K562 (cell line): ENCODE measurements around the gene TUBB1. TPM values are rescaled to one million over a fixed set of nuclear protein-coding genes. Genes with fewer than 3 reads are reported as not detected.
A peak's percentile ranks its signal among the peaks of the same experiment; 100 is the strongest.

Experiments used
- ATAC-seq: fragments of 200-7000 bp; cut with Tn5 transposase; 3 replicates; pipeline ENCODE4 v1.9.1; 2020; ENCODE audit warnings: moderate library complexity
- BruUV-seq: library from RNA; stranded (reverse); fragments of 400-500 nt; replicated peaks from 2 replicates; lab custom pipeline; 2021; lab: Mats Ljungman, UMichigan
- CTCF ChIA-PET: fragments of 300-600 bp; formaldehyde crosslinking; extraction: SDS; loops from one replicate; lab custom pipeline; 2021; ENCODE audit warnings: low intra/inter-chr PET ratio; lab: Yijun Ruan, JAX
- POLR2A ChIA-PET: fragments of 300-600, 350-650 bp; sonication (Branson Sonifier 250); formaldehyde crosslinking; extraction: SDS; loops from one replicate; lab custom pipeline; 2021; ENCODE audit warnings: antibody characterized with exemption, inconsistent platforms; lab: Yijun Ruan, JAX
- DNase-seq, 4 experiments: peaks; one replicate each; pipeline versions ENCODE4 v3.0.0 to v3.0.0-alpha.2; 2011 to 2018; ENCODE audit warnings: low spot score in 3 of 4, mixed read lengths in 3 of 4; ENCODE audit errors: extremely low read depth in 1 of 4
- FAIRE-seq: peaks from 2 replicates; lab custom pipeline; 2011; peaks lifted over from hg19 to GRCh38; lab: Jason Lieb, UNC
- H2AFZ ChIP-seq: 2 replicates; pipeline ENCODE4 v1.6.0; 2011; ENCODE audit warnings: low read depth, low read length, control low read depth, inconsistent platforms
- H3K27ac ChIP-seq: fragments of 200-600 bp; 3 replicates; pipeline ENCODE4 v1.8.0; 2011; ENCODE audit warnings: low read depth, mild to moderate bottlenecking, control low read depth, inconsistent platforms, low read length, moderate library complexity, mixed read lengths; ENCODE audit errors: extremely low read depth
- H3K27me3 ChIP-seq, 2 experiments: fragments of 300-600 bp in 1 of 2; 2 replicates in 1 of 2; 3 replicates in 1 of 2; pipeline versions ENCODE4 v1.6.0 to v1.8.0; 2011; ENCODE audit warnings: inconsistent platforms in 2 of 2, low read length in 2 of 2, mild to moderate bottlenecking in 1 of 2, mixed read lengths in 1 of 2, moderate library complexity in 1 of 2; ENCODE audit not compliant: control insufficient read depth in 2 of 2, insufficient read depth in 2 of 2
- H3K36me3 ChIP-seq: fragments of 300-600 bp; 3 replicates; pipeline ENCODE4 v1.8.0; 2011; ENCODE audit warnings: mild to moderate bottlenecking, low read length, inconsistent platforms; ENCODE audit not compliant: control insufficient read depth, insufficient read depth
- H3K4me1 ChIP-seq, 2 experiments: fragments of 200-600 bp in 1 of 2; replicated peaks in 1 of 2; 2 replicates in 1 of 2; 3 replicates in 1 of 2; pipeline versions ENCODE4 v1.5.1 to v1.8.0; 2011; ENCODE audit warnings: inconsistent platforms in 2 of 2, low read length in 2 of 2, mild to moderate bottlenecking in 1 of 2, mixed read lengths in 1 of 2, moderate library complexity in 1 of 2; ENCODE audit not compliant: control insufficient read depth in 2 of 2, insufficient read depth in 2 of 2
- H3K4me2 ChIP-seq: 2 replicates; pipeline ENCODE4 v1.6.1; 2011; ENCODE audit warnings: low read length, control low read depth, inconsistent platforms, mixed read lengths; ENCODE audit not compliant: insufficient read depth
- H3K4me3 ChIP-seq: fragments of 200-600 bp; sonication (generic), shearing (Covaris generic); 2 replicates; pipeline ENCODE4 v1.5.1; 2016; ENCODE audit warnings: control low read depth, inconsistent platforms
- H3K79me2 ChIP-seq: fragments of 200-600 bp; 3 replicates; pipeline ENCODE4 v1.8.0; 2011; ENCODE audit warnings: low read length, inconsistent platforms; ENCODE audit not compliant: control insufficient read depth, insufficient read depth
- H3K9ac ChIP-seq, 2 experiments: 2 replicates each; pipeline versions ENCODE4 v1.6.0 to v1.6.1; 2011; ENCODE audit warnings: low read depth in 2 of 2, low read length in 2 of 2, control low read depth in 1 of 2, inconsistent platforms in 1 of 2, mild to moderate bottlenecking in 1 of 2, mixed read lengths in 1 of 2; ENCODE audit not compliant: insufficient read depth in 1 of 2
- H3K9me1 ChIP-seq: one replicate; pipeline ENCODE4 v1.6.0; 2011; ENCODE audit warnings: inconsistent platforms, mild to moderate bottlenecking, low read length, moderate library complexity; ENCODE audit not compliant: control insufficient read depth, insufficient read depth
- H3K9me3 ChIP-seq: replicated peaks from 2 replicates; pipeline ENCODE4 v1.5.1; 2011; ENCODE audit warnings: low read depth, low read length, inconsistent platforms; ENCODE audit not compliant: control insufficient read depth, insufficient read depth
- H4K20me1 ChIP-seq: replicated peaks from 2 replicates; pipeline ENCODE4 v1.6.1; 2011; ENCODE audit warnings: low read length, inconsistent platforms, mixed read lengths; ENCODE audit not compliant: control insufficient read depth, insufficient read depth
- POLR2G ChIP-seq: fragments of 200-400 bp; formaldehyde crosslinking; IDR thresholded peaks from 2 replicates; pipeline ENCODE4 v1.6.1; 2017; ENCODE audit warnings: low read depth, mild to moderate bottlenecking, antibody characterized with exemption, low read length, moderate library complexity
- SNAPC5 ChIP-seq: fragments of 250-450 bp; sonication (Bioruptor Pico); IDR thresholded peaks from 2 replicates; pipeline ENCODE4 v1.8.0; 2021; ENCODE audit warnings: moderate library complexity, mild to moderate bottlenecking, inconsistent platforms
- SRSF3 ChIP-seq: fragments of 200-400 bp; formaldehyde crosslinking; IDR thresholded peaks from 2 replicates; pipeline ENCODE4 v1.6.1; 2016; ENCODE audit warnings: mild to moderate bottlenecking, low read length, moderate library complexity; ENCODE audit not compliant: insufficient read depth
- WGBS: fragments of 100-300 bp; shearing (Covaris generic); methylation state at CpG from one replicate; pipeline ENCODE4 v1.1.6; 2016; ENCODE audit warnings: low coverage, mixed read lengths; ENCODE audit not compliant: insufficient coverage; ENCODE audit errors: missing lambda C conversion rate; 5-methylcytosine and 5-hydroxymethylcytosine counted together
- in situ Hi-C: fragments of 300-500 bp; cut with MboI; formaldehyde crosslinking; loops from 4 replicates; pipeline ENCODE4 v1.15.0; 2018; ENCODE audit warnings: inconsistent platforms, mixed read lengths
- intact Hi-C: fragments of 100-400 bp; cut with micrococcal nuclease; formaldehyde crosslinking; loops from 2 replicates; pipeline ENCODE4 v1.14.2; 2022
- polyA plus RNA-seq, 8 experiments: library from polyadenylated mRNA; depleted of rRNA in 4 of 8; stranded (reverse) in 5 of 8; unstranded in 3 of 8; fragments of >200 nt; fragmentation: Nextera tagmentation in 2 of 8; fragmentation: Illumina TruSeq in 1 of 8; extraction: Ambion mirVana in 2 of 8; extraction: Trizol in 1 of 8; gene quantifications; 2 replicates each; pipeline versions ENCODE4 v1.2.1 to v1.2.3, GENCODE V29; 2011 to 2014; ENCODE audit warnings: inconsistent platforms in 1 of 8, missing spikeins in 1 of 8
- total RNA-seq, 7 experiments: library from RNA; depleted of rRNA in 6 of 7; stranded (reverse); fragments of >200 nt in 6 of 7; fragmentation: Illumina TruSeq in 2 of 7; extraction: Trizol in 2 of 7; gene quantifications; 2 replicates each; pipeline versions ENCODE4 v1.2.1 to v1.2.3, GENCODE V29; 2011 to 2021; ENCODE audit warnings: low replicate concordance in 1 of 7

TUBB1 gene
- total and polyA plus RNA-seq, 9 of the 15 experiments (the other 6 are each of a cell fraction or from before 2014, with no cell fraction given), result 1.5 to 3.9 (median 2.4) TPM

- no peaks in the 10 kb centered on the region for H3K9me3 ChIP-seq
- H3K79me2 ChIP-seq, result peaks cover 21% of the 10 kb centered on the region
- intact Hi-C loops (no loop called here), in situ Hi-C loops (no loop called here)
- H3K4me1 ChIP-seq, result peaks cover 8 to 47% of the 10 kb centered on the region in 2 experiments; a peak in 4 of 5 replicates
- H3K4me3 ChIP-seq, result no peak overlapping the region
- no peak overlapping the region for H2AFZ ChIP-seq
- no peak for FAIRE-seq
- H3K9me1 ChIP-seq, result no peaks in the 10 kb centered on the region
- no peak for TF ChIP-seq SNAPC5 (CRISPR knock-in tag)
- BruUV-seq, result no TSS peak
- H4K20me1 ChIP-seq, result peaks cover 2% of the 10 kb centered on the region
- no peaks in the 10 kb centered on the region for H3K27me3 ChIP-seq
- H3K27ac ChIP-seq, result no peak overlapping the region
- no peak overlapping the region for H3K9ac ChIP-seq
- no peak for DNase-seq
- 76% methylated on average over 3 of the region's 3 CpGs for WGBS
- H3K4me2 ChIP-seq, result no peak overlapping the region
- POLR2A ChIA-PET, result interaction anchor here (1.1 kb wide), 1 partner anchor 21 kb away, joined by 3 read pairs; no protein-coding TSS in a partner anchor
- CTCF ChIA-PET, result no interaction called here
- peaks cover 84% of the 10 kb centered on the region for H3K36me3 ChIP-seq
- no peak for ATAC-seq
Observed at GRCh38 chr20:59000326-59000725, 18.9 kb upstream of the TUBB1 start.

- Histone ChIP-seq H3K9ac (no peak overlapping the region; a peak in 1 of 4 replicates), H3K4me3 (no peak overlapping the region), H4K20me1 (peaks cover 2% of the 10 kb centered on the region), H3K36me3 (peaks cover 82% of the 10 kb centered on the region), H3K27ac (no peak overlapping the region), H3K9me1 (peaks cover 4% of the 10 kb centered on the region), H3K4me2 (no peak overlapping the region), H3K79me2 (peaks cover 28% of the 10 kb centered on the region), H2AFZ (no peak overlapping the region), H3K4me1 (peaks cover 15 to 50% of the 10 kb centered on the region in 2 experiments), H3K9me3 (no peaks in the 10 kb centered on the region)
- ChIA-PET CTCF (no interaction called here), POLR2A (interaction anchor here (1.0 to 1.1 kb wide), 2 partner anchors 27 to 109 kb away, joined by 3 to 5 read pairs; no protein-coding TSS in a partner anchor)
- BruUV-seq, result no TSS peak
- FAIRE-seq (no peak), ATAC-seq (no peak), DNase-seq (no peak)
- intact Hi-C loops, result no loop called here
- in situ Hi-C loops, result no loop called here
- TF ChIP-seq POLR2G (0 out of 2 replicates have a peak, but pooled peaks have one; percentile 7), SRSF3 (no peak)
- TF ChIP-seq, all 486 proteins: peak for 1
- WGBS, result 88% methylated on average over 13 of the region's 13 CpGs
- no peaks in the 10 kb centered on the region for H3K27me3 ChIP-seq
Observed at GRCh38 chr20:59001068-59001448, 18.2 kb upstream of the TUBB1 start.
